Stimulated activated CD4-positive, alpha-beta T cell treated with anti-CD3 and anti-CD28 coated beads, TNF-alpha, amount 100 ng/mL, for 4 hours (primary cell): Measurements from ENCODE around the gene CUL9.

ENCODE experiments used
- DNase-seq, 3 experiments: peaks; one replicate each; pipeline ENCODE4 v3.0.0-alpha.2; 2020; ENCODE audit warnings: low read depth in 3 of 3

The CUL9 gene

GRCh38 chr6:43228951-43229802 lies 47.2 kb downstream of the CUL9 start, which contains the start of gene DNPH1:
Gene DNPH1, minus strand, starts transcription at chr6:43229481. Its CDS starts 25 bp downstream, at chr6:43229456.
- DNase-seq, result peak; percentile 61 to 80 (median 68)

- no peak for DNase-seq
Measured at GRCh38 chr6:43229803-43230620, 48.0 kb downstream of the CUL9 start.

DNA sequence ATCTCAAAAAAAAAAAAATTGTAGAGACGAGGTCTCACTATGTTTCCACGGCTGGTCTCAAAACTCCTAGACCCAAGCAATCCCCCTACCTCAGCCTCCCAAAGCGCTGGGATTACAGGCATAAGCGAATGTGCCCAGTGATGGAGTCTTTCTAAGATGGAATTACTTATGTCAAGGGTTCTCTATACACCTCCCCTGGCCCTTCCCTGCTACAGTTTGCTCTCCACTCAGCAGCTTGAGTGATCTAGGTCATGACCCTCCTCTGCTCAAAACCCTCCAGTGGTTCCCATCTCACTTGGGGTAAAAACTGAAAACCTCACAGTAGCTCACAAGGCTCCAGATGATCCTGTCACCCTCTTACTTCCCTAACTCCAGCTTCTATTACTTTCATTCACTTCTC lies 49.1 kb downstream of the CUL9 start:
- no peak for DNase-seq

- DNase-seq, result no peak
Measured at GRCh38 chr6:43231735-43232450, 49.9 kb downstream of the CUL9 start.

DNA sequence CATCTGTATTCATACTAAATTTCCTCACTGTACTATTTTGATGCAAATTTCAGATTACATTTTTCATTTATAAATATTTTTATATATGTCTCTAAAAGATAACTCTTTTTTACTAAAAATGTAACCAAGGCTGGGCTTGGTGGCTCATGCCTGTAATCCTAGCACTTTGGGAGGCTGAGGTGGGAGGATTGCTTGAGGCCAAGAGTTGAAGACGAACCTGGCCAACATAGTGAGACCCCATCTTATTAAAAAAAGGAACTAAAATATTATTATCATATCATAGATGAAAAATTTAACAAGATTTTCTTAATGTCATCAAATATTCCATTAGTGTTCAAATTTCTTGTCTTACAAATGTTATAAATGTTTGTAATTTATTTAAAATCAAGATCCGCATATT lies 53.8 kb downstream of the CUL9 start:
- DNase-seq, result no peak

DNA sequence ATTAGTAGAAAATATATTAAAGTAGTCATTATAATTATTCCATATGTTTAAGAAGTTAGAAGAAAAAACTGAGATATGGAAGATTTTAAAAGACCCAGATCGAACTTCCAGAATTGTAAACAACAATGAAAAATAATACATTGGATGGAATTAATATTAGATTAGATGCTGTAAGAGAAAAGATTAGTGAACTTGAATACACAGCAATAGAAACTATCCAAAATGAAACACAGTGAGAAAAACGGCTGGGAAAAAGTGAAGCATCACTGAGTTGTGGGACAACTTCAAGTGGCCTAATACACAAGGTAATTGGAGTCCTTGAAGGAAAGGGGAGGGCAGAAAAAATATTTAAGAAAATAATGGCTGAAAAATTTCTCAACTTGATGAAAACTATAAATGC lies 57.1 kb downstream of the CUL9 start:
- DNase-seq, result no peak

- DNase-seq, result no peak
Measured at GRCh38 chr6:43240950-43241349, 59.0 kb downstream of the CUL9 start.

DNA sequence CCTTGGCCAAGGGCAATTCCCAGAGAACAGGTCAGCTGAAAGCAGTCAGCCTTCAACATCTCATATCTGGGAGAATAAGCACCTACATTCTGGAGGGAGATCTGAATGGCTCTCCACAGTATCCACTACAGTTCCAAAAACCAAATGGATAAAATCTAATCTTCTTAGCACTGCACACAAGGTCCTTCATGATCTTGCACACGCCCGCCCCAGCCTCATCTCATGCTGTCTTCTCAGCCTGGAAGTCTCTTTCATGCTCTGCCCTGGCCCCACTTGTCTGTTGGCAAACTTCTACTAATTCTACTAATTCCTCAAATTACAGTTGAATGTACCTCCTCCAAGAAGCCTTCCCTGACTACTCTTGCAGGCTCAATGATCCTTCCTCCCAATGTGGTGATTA lies 59.5 kb downstream of the CUL9 start:
- no peak for DNase-seq

DNA sequence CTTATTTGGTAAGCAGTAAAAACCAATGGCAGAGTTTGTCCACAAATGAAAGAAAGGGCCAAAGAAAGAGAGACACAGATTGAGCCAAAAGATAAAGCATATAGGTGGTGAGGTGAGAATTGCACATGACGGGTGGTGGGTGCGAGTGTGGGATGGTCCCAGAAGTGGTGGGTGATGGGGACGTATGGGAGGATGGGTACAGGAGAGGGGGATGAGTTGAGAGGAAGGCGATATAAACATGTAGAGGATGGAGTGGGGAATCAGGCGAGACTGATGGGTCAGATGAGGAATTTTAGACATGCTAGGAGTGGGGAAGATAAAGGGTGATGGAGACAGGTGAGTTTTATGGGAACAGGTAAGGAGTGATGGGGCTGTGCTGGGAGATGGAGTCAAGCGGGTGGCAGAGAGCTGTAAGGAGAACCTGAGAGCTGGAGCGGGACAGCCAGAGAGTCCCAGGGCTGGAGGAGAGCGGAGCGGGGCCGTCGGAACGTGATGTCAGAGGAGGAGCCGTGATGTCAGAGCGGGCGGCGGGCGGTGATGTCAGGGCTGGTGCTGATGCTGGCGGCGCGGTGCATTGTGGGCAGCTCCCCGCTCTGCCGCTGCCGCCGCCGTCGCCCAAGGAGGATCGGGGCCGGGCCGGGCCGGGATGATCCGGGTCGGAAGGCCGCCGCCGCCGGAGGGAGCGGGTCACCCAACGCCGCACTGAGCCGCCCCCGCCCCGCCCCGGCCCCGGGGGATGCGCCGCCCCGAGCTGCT lies 61.1 kb downstream of the CUL9 start, which contains the start of gene TTBK1:
Gene TTBK1, plus strand, starts transcription at position 574 of the 756 bp plus-strand sequence. CDS start 3,180 bp downstream, outside the sequence.
- DNase-seq, result no peak

- no peak for DNase-seq
Measured at GRCh38 chr6:43243664-43244321, 61.8 kb downstream of the CUL9 start.

DNA sequence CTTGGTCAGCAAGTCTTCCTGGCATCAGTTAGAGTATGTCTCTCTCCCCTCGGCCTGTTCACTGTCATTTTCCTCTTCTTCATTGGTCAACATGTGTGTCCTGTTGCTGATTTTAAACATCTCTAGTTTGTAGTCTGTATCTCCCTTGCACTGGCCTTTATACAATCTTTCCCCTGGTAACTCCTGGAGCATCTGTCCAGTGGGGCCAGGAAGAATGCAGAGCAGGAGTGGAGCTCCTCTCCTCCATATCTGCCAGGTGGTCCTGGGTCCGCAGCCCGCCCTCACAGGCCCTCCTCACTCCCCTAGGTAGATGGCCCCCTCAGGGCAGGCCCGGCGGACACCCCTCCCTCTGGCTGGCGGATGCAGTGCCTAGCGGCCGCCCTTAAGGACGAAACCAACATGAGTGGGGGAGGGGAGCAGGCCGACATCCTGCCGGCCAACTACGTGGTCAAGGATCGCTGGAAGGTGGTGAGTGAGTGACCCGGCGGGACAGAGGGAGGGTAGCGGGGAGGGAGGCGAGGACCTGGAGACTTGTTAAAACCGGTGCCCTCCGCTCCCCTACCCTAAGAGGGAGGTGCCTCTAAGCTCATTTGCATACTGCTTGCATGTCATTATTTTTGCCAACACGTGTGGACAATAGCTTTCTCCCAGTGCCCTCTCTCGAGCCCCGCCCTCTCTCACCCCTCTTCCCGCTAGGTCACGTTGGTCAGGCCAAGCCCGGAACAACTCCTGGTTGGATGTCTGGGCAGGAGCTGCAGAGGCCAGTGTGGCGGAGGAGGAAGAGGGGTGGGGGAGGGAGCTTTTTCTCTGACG lies 64.5 kb downstream of the CUL9 start:
- no peak for DNase-seq

DNA sequence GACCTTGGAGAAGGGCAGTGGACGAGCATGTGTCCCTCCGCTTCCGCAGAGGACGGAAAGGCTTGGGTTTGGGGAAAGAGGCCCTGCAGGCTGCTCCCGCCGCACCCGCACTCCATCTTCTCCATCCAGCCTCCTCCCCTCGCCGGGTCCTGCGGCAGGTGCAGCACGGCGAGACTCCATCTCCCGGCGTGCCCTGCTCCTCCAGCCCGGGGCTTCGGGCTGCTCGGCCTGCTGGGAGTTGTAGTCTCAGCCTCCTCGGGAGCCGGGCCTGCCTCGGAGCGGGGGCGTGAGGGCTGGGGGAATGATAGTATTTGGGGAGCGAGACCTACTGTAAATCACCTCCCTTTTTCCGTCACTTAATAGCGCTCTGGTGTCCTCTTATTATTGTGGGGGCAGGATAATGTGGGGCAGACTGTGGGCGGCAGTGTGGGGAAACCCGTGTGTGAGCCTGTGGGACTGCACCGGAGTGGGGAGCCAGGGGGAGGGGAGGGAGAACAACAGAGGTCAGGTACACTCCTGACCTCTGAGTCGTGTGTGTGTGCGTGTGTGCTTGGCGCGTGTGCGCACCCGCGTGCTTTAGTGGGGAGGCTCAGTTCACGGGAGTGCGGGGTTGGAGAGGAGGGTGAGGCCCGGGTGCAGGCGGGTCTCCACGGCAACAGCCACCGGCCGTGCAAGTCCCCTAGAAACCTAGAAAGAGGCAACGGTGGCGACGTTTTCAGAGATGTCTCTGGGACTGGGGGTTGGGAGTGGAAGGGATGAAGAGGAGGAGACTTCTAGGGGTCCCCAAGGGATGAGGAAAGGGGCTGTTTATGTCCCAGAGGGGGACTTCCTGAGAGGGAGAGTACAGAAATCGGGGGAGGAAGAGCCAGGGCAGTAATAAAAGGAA lies 65.4 kb downstream of the CUL9 start:
- DNase-seq, result peak; percentile 67 to 76 (median 70)

- DNase-seq, result no peak
Measured at GRCh38 chr6:43248101-43248500, 66.1 kb downstream of the CUL9 start.

- no peak for DNase-seq
Measured at GRCh38 chr6:43248791-43249190, 66.8 kb downstream of the CUL9 start.

DNA sequence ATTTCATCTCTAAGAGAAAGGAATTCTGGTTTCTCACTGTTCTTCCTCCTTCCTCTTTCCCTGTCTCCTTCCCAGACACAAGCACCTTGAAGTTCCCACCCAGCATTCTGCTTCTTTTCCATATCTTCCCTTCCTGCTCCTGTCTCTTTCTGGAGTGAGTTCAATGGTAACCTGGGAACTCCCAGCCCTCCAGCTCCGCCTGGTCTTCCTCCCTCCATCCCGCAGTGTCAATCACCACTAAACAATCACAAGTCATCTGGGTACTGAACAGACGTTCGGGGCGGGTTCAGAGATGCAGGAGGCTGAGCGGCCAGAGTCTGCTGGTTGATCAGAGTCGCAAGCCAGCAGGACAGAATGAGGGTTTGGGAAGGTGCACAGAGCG lies 69.0 kb downstream of the CUL9 start:
- no peak for DNase-seq

DNA sequence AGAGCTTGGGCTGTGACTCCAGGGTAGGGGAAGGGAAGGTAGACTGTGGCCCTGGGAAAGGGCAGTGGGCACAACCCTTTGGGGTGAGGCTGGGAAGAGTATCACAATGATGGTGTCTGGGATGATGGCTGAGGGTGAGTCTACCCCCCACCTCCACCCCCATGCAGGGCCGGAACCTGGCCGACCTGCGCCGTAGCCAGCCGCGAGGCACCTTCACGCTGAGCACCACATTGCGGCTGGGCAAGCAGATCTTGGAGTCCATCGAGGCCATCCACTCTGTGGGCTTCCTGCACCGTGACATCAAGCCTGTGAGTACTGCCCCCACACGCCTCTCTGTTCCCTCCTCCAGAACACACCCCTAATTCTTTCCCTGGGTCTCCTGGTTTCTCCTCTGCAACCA lies 71.4 kb downstream of the CUL9 start:
- no peak for DNase-seq

DNA sequence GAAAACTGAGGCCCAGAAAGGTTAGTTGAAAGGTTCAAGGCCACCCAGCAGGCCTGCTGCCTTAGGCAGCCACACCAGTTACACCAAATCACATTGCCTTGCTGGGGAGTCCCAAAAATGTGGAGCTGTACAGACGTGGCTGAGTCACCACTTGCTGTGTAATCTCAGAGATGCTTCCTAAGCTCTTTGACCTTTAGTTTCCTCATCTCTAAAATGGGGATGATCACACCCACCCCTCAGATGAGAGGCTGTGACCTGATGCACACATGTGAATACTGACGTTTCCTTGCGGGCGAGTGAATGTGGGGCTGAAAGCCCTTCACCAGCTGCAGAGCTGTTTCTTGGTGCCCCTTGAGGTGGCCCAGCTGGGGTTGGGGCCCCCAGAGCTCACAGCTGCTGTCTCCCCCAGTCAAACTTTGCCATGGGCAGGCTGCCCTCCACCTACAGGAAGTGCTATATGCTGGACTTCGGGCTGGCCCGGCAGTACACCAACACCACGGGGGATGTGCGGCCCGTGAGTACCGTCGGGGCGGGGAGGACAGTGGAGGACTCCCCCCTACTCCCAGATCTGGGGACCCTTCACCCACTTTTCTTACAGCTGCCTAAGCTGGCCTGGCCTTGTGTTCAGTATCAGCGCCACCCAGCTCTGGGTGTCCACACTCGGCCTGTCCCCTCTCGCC lies 72.3 kb downstream of the CUL9 start:
- DNase-seq, result no peak

DNA sequence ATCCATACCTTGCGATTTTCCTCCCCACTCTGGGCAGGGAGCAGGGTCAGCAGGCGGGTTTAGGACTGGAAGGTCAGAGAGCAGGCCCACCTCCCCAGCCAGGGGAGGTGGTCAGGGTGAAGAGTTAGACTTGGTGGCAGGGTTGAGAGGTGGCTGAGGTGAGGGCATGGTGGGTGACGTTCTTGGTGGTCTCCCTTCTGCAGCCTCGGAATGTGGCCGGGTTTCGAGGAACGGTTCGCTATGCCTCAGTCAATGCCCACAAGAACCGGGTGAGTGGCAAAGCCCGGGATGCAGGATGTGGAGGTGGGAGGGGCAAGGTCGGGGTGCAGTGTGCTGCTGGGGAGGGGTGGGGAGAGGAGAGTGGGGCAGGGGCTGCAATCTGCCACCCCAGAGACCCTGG lies 72.8 kb downstream of the CUL9 start:
- DNase-seq, result no peak
